ENCODE measurements around the gene CDC14B. TPM values are rescaled to one million over a fixed set of nuclear protein-coding genes. Genes with fewer than 3 reads are reported as not detected.

The CDC14B gene
- total and polyA plus RNA-seq, 4 donors: 12.8 to 37.9 (median 25.4) TPM

DNA sequence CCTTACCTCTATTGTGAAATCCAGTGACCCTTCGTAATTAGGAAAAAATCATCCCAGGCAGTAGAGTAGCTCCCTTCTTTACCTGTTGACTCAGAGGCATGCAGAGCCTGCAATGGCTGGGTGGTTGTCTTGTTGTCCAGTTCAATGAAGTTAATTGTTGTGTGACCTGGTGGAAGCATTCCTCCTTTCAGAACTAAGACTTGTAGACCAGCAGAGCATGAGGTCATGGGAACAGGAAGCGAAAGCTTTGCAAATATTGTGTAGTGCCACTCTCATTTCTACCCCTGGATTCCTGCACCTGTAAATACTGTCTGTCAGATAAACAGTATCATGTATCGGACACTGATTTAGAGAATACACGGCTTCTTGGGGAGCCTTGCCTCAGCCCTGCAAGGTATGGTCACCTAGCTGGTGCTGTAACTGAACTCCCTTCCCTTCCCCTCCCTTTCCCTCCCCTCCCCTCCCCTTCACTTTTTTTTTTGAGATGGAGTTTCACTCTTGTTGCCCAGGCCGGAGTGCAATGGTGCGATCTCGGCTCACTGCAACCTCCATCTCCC is 41.1 kb upstream of the CDC14B start:
- no peak overlapping the region for H3K4me3 ChIP-seq (ENCODE audit: low read length in 2 of 2)
- H3K9me3 ChIP-seq (ENCODE audit: control insufficient read depth, low read length): no peaks in the 10 kb centered on the region
- H3K27ac ChIP-seq (ENCODE audit: low read depth in 1 of 2, low read length in 2 of 2): no peak overlapping the region
- no peaks in the 10 kb centered on the region for H3K36me3 ChIP-seq (ENCODE audit: control insufficient read depth in 1 of 2, insufficient read depth in 2 of 2, low read length in 1 of 2)
- DNase-seq (no peak), ATAC-seq (ENCODE audit: low FRiP score) (no peak)
- no peaks in the 10 kb centered on the region for H3K4me1 ChIP-seq (ENCODE audit: control insufficient read depth in 1 of 2, insufficient read depth in 2 of 2, low read length in 2 of 2)
- 92% methylated on average over 7 of the region's 7 CpGs for WGBS, 2 donors
- intact Hi-C loops (cut with DNase I): loop anchor here in 1 of 2 donors (10.0 kb wide), 1 partner anchor 426 kb away; no protein-coding TSS in a partner anchor
- no peaks in the 10 kb centered on the region for H3K27me3 ChIP-seq (ENCODE audit: control insufficient read depth in 1 of 2, insufficient read depth in 2 of 2, low read length in 1 of 2)

- Histone ChIP-seq H3K27ac (ENCODE audit: low read depth in 1 of 2, low read length in 2 of 2) (peak within 1 kb of the TSS; percentile 93 to 99), H3K27me3 (ENCODE audit: control insufficient read depth in 1 of 2, insufficient read depth in 2 of 2, low read length in 1 of 2) (no peaks in the 10 kb centered on the region), H3K9me3 (ENCODE audit: control insufficient read depth, low read length) (no peaks in the 10 kb centered on the region), H3K4me3 (ENCODE audit: low read length in 2 of 2) (peak within 1 kb of the TSS; percentile 65 to 71), H3K36me3 (ENCODE audit: control insufficient read depth in 1 of 2, insufficient read depth in 2 of 2, low read length in 1 of 2) (no peaks in the 10 kb centered on the region), H3K4me1 (ENCODE audit: control insufficient read depth in 1 of 2, insufficient read depth in 2 of 2, low read length in 2 of 2) (no peaks in the 10 kb centered on the region)
- ATAC-seq (ENCODE audit: low FRiP score) (peak; percentile 90), DNase-seq (peak; percentile 91 to 98)
- intact Hi-C loops (cut with DNase I): loop anchor here (1.0 to 10.0 kb wide), 7 partner anchors 51 to 238 kb away; partner anchors contain the start of gene ZNF367 (in 1 of the 2)
- WGBS, 2 donors: 2 to 3% methylated on average over 52 to 57 of the region's 57 CpGs
Observed at GRCh38 chr9:96655198-96655851, 35.7 kb upstream of the CDC14B start, which contains the start of gene PRXL2C. TSS of gene PRXL2C (minus strand) at chr9:96655317. CDS start at chr9:96655281, 36 bp downstream.

GRCh38 chr9:96654450-96655197 is 35.0 kb upstream of the CDC14B start:
- intact Hi-C loops (cut with DNase I): loop anchor here (1.0 to 10.0 kb wide), 7 partner anchors 50 to 237 kb away; partner anchors contain the start of gene ZNF367 (in 1 of the 2)

GRCh38 chr9:96651626-96652025 is 32.0 kb upstream of the CDC14B start:
- H3K4me3 ChIP-seq (ENCODE audit: low read length in 2 of 2): no peak overlapping the region
- DNase-seq (no peak), ATAC-seq (ENCODE audit: low FRiP score) (no peak)
- intact Hi-C loops (cut with DNase I): loop anchor here in 1 of 2 donors (10.0 kb wide), 3 partner anchors 47 to 167 kb away; no protein-coding TSS in a partner anchor
- peaks cover 2% of the 10 kb centered on the region in 2 donors for H3K36me3 ChIP-seq (ENCODE audit: control insufficient read depth in 1 of 2, insufficient read depth in 2 of 2, low read length in 1 of 2)
- no peaks in the 10 kb centered on the region for H3K27me3 ChIP-seq (ENCODE audit: control insufficient read depth in 1 of 2, insufficient read depth in 2 of 2, low read length in 1 of 2)
- H3K27ac ChIP-seq (ENCODE audit: low read depth in 1 of 2, low read length in 2 of 2): no peak overlapping the region
- no peaks in the 10 kb centered on the region for H3K4me1 ChIP-seq (ENCODE audit: control insufficient read depth in 1 of 2, insufficient read depth in 2 of 2, low read length in 2 of 2)
- no peaks in the 10 kb centered on the region for H3K9me3 ChIP-seq (ENCODE audit: control insufficient read depth, low read length)

More at GRCh38 chr9:96654450-96655197, 35.0 kb upstream of the CDC14B start:
- peak; percentile 92 to 96 for DNase-seq
- peaks cover 0 to under 1% of the 10 kb centered on the region in 2 donors for H3K36me3 ChIP-seq (ENCODE audit: control insufficient read depth in 1 of 2, insufficient read depth in 2 of 2, low read length in 1 of 2)
- H3K27me3 ChIP-seq (ENCODE audit: control insufficient read depth in 1 of 2, insufficient read depth in 2 of 2, low read length in 1 of 2): no peaks in the 10 kb centered on the region
- H3K9me3 ChIP-seq (ENCODE audit: control insufficient read depth, low read length): no peaks in the 10 kb centered on the region
- H3K4me1 ChIP-seq (ENCODE audit: control insufficient read depth in 1 of 2, insufficient read depth in 2 of 2, low read length in 2 of 2): no peaks in the 10 kb centered on the region
- WGBS, 2 donors: 0% methylated on average over 58 to 74 of the region's 74 CpGs
- peak overlapping the region; percentile 93 to 99 for H3K27ac ChIP-seq (ENCODE audit: low read depth in 1 of 2, low read length in 2 of 2)
- peak; percentile 91 for ATAC-seq (ENCODE audit: low FRiP score)
- H3K4me3 ChIP-seq (ENCODE audit: low read length in 2 of 2): peak overlapping the region; percentile 65 to 71

DNA sequence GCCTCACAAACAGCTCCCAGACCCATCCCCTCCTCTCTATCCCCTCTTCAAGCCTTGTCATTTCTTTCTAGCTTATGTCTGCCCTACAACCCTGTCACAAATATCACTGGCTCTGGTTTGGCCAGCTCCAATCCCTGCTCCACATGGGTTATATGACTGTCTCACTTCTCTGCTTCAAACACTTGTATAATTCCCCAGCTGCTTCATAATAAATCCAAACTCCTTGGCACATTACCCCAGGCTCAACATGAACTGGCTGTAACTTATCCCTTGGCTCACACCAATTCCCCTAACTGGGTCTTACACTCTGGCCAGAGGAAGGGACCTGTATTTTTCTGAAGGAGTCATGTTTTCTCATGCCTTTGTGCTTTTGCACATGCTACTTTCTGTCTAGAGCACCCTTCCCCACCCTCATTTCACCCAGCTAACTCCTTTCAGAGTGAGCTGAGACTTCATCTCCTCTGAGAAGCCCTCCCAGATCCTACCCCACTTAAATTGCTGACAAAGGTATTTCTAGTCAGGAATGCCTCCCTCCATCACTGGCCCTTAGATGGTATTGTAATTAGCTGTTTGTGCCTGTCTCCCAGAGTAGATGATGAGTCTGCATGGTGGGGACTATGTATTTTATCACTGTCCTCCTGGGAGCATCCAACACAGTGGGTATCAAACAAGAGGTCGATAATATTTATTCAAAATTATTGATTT is 30.1 kb upstream of the CDC14B start:
- Histone ChIP-seq H3K4me3 (ENCODE audit: low read length in 2 of 2) (no peak overlapping the region), H3K4me1 (ENCODE audit: control insufficient read depth in 1 of 2, insufficient read depth in 2 of 2, low read length in 2 of 2) (no peaks in the 10 kb centered on the region), H3K27me3 (ENCODE audit: control insufficient read depth in 1 of 2, insufficient read depth in 2 of 2, low read length in 1 of 2) (no peaks in the 10 kb centered on the region), H3K9me3 (ENCODE audit: control insufficient read depth, low read length) (no peaks in the 10 kb centered on the region), H3K36me3 (ENCODE audit: control insufficient read depth in 1 of 2, insufficient read depth in 2 of 2, low read length in 1 of 2) (peaks cover 2% of the 10 kb centered on the region in 2 donors), H3K27ac (ENCODE audit: low read depth in 1 of 2, low read length in 2 of 2) (no peak overlapping the region)
- ATAC-seq (ENCODE audit: low FRiP score): no peak
- WGBS, 2 donors: 90 to 97% methylated on average over 1 of the region's 1 CpG
- intact Hi-C loops (cut with DNase I): loop anchor here in 1 of 2 donors (10.0 kb wide), 3 partner anchors 45 to 165 kb away; no protein-coding TSS in a partner anchor
- DNase-seq: no peak

DNA sequence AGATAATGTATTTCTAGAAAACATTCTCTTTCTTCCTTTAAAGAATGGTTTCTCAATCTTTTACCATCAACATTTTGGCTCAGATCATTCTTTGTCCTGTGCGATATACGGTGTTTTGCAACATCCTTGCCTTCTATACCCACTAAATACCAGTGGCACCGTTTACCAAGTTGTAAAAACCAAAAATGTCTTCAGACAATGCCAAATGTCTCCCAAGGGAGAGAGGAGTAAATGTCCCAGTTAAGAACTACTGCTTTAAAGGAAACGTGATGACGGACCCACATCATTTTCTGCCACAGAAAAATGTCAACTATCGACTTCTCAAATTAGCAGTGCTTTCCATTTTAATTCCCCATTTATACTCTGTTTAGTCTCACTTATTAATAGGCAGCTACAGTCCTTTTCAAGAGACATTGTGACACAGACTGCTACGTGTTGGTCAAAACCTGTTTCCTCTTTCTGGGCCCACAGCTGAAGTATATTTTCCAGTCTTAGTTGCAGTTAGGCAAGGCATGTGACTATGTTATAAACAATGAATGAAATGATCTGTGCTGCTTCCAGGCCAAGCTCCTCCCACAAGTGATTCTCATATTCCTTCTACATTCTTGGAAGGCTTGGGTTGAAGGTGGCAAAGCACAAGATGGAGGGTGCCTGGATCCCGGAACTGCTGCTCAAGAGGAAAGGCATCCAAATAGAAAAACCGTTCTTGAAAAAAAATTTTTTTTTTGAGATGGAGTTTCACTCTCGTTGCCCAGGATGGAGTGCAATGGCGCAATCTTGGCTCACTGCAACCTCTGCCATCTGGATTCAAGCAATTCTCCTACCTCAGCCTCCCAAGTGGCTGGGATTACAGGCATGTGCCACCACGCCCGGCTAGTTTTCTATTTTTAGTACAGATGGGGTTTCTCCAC is 26.7 kb upstream of the CDC14B start:
- H3K27me3 ChIP-seq (ENCODE audit: control insufficient read depth in 1 of 2, insufficient read depth in 2 of 2, low read length in 1 of 2): no peaks in the 10 kb centered on the region
- intact Hi-C loops (cut with DNase I): no loop called here
- 61 to 66% methylated on average over 13 of the region's 13 CpGs for WGBS, 2 donors
- no peak for ATAC-seq (ENCODE audit: low FRiP score)
- H3K4me3 ChIP-seq (ENCODE audit: low read length in 2 of 2): no peak overlapping the region
- H3K4me1 ChIP-seq (ENCODE audit: control insufficient read depth in 1 of 2, insufficient read depth in 2 of 2, low read length in 2 of 2): no peaks in the 10 kb centered on the region
- H3K36me3 ChIP-seq (ENCODE audit: control insufficient read depth in 1 of 2, insufficient read depth in 2 of 2, low read length in 1 of 2): peaks cover 2% of the 10 kb centered on the region in 2 donors
- DNase-seq: peak in 1 of 2 donors; percentile 50
- no peak overlapping the region for H3K27ac ChIP-seq (ENCODE audit: low read depth in 1 of 2, low read length in 2 of 2)
- no peaks in the 10 kb centered on the region for H3K9me3 ChIP-seq (ENCODE audit: control insufficient read depth, low read length)

GRCh38 chr9:96644137-96644536 is 24.5 kb upstream of the CDC14B start:
- Histone ChIP-seq H3K27me3 (ENCODE audit: control insufficient read depth in 1 of 2, insufficient read depth in 2 of 2, low read length in 1 of 2) (no peaks in the 10 kb centered on the region), H3K36me3 (ENCODE audit: control insufficient read depth in 1 of 2, insufficient read depth in 2 of 2, low read length in 1 of 2) (peaks cover 0 to 2% of the 10 kb centered on the region in 2 donors), H3K4me3 (ENCODE audit: low read length in 2 of 2) (no peak overlapping the region), H3K4me1 (ENCODE audit: control insufficient read depth in 1 of 2, insufficient read depth in 2 of 2, low read length in 2 of 2) (no peaks in the 10 kb centered on the region), H3K9me3 (ENCODE audit: control insufficient read depth, low read length) (no peaks in the 10 kb centered on the region), H3K27ac (ENCODE audit: low read depth in 1 of 2, low read length in 2 of 2) (no peak overlapping the region)
- 81 to 84% methylated on average over 2 of the region's 2 CpGs for WGBS, 2 donors
- ATAC-seq (ENCODE audit: low FRiP score) (no peak), DNase-seq (no peak)
- intact Hi-C loops (cut with DNase I): no loop called here
